ENCODE data around the gene RTKN. TPM values are rescaled to one million over a fixed set of nuclear protein-coding genes. Genes with fewer than 3 reads are reported as not detected.
A peak's percentile ranks its signal among the peaks of the same experiment; 100 is the strongest.
"Not testable (repeated sequence)": the region's sequence is repeated elsewhere in the genome, so short reads cannot be mapped to it uniquely, and the experiment has no call there.

The RTKN gene
- 13.5 and 17.5 TPM in 2 replicates for total RNA-seq (2014; rRNA removed; shearing (Covaris generic))
- 13.0 and 14.5 TPM in 2 replicates for polyA plus RNA-seq (2016; fragmentation: Nextera tagmentation; extraction: Ambion mirVana)

DNA sequence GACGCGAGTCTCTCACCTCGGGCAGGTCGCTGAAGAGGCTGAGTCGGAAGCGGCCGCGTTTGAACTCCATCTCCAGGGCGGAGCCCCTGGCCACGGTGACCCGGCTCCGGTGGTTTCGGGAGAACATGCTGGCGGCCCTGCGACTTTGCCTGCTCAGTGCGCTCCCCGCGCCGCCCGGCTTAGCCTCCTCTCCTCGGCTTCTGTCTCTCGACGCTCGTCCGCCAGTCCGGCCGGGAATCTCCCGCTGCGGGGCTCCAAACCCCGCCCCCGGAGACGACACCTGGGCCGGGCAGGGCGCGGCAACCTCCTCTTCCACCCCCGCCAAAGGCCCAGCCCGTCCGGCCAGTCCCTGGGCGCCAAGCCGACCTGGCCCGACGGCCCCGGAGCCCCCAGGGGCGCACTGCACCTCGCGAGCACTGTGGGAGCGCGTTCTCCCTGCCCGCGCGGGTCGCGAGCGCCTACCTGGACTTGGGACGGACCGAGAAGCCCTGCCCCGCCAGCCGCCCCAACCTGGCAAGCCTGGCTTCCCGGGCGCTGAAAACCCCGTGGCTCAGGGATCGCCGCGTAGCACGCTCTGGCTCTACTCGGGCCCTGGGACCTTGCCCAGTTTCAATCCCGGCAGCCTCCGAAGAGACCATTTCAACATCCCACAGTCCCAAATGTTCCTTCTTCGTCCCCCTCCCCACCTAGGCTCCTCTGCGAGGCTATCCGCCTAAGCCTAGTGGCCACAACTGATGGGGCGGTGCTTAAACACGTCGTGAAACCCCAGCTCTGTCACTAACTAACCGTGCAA, at the start of gene RTKN:
TSS of gene RTKN (minus strand) at position 248 of the 793 bp plus-strand sequence. CDS start at position 127, 121 bp downstream.
- Histone ChIP-seq H3K9me3 (ENCODE audit: low read depth) (no peaks in the 10 kb centered on the region), H2AFZ (peak within 1 kb of the TSS; percentile 86), H3K27ac (no peak within 1 kb of the TSS), H3K4me2 (ENCODE audit: unreplicated experiment) (peak within 1 kb of the TSS; percentile 93), H3K9ac (peak within 1 kb of the TSS; percentile 79), H4K20me1 (ENCODE audit: insufficient read depth) (no peaks in the 10 kb centered on the region), H3F3A (ENCODE audit: insufficient read depth) (0 out of 2 replicates have a peak, but pooled peaks cover 4% of the 10 kb centered on the region), H3K4me3 (peak within 1 kb of the TSS; percentile 79), H3K27me3 (replicated peaks; ENCODE audit: insufficient read depth) (no peaks in the 10 kb centered on the region), H3K4me1 (ENCODE audit: insufficient read depth) (peaks cover 4% of the 10 kb centered on the region; the same call in 1 of the 2 replicates), H3K79me2 (ENCODE audit: insufficient read depth) (peaks cover 29% of the 10 kb centered on the region), H3K9me2 (ENCODE audit: insufficient read depth) (no peaks in the 10 kb centered on the region), H3K36me3 (ENCODE audit: low read depth) (no peaks in the 10 kb centered on the region)
- WGBS, 2 experiments (ENCODE audit: low coverage in 1 of 2, low lambda C conversion rate in 2 of 2, missing lambda C conversion rate in 2 of 2), result 12 to 13% methylated on average over 64 to 68 of the region's 75 CpGs
- DNase-seq, result peak; percentile 41
- in situ Hi-C loops (cut with MboI), result no loop called here
- TF ChIP-seq EZH2phosphoT487 (IDR thresholded peaks at IDR 0.05; ENCODE audit: insufficient read depth, low read depth), result no peak
- peak; percentile 22 for TF ChIP-seq EZH2 (IDR thresholded peaks at IDR 0.05; ENCODE audit: insufficient read depth, poor library complexity, severe bottlenecking)

DNA sequence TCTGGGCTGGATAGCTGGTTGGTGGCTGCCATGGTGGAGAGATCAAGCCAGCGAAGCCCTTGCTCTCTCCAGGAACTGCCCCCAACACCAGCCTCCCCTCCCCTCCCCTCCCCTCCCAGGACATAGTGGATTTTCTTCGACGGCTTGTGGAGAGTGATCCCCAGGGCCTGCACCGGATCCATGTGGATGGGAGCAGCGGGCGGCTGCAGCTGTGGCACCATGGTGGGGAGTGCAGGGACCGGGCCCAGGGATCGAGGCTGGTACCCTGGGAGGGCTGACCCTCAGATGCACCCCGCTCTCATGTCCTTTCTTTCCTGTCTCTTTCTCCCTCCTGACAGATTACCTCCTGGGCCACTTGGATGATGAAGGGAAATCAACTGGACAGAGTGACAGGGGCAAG, 48.2 kb upstream of the RTKN start:
- Histone ChIP-seq H4K20me1 (ENCODE audit: insufficient read depth) (no peaks in the 10 kb centered on the region), H3K4me2 (ENCODE audit: unreplicated experiment) (no peak overlapping the region), H3K4me1 (ENCODE audit: insufficient read depth) (peaks cover 18% of the 10 kb centered on the region), H3K79me2 (ENCODE audit: insufficient read depth) (peaks cover 33% of the 10 kb centered on the region), H3K27ac (no peak overlapping the region), H3K4me3 (no peak overlapping the region), H3F3A (ENCODE audit: insufficient read depth) (peaks cover 19% of the 10 kb centered on the region), H3K9me3 (ENCODE audit: low read depth) (no peaks in the 10 kb centered on the region), H3K9ac (no peak overlapping the region), H3K36me3 (ENCODE audit: low read depth) (peaks cover 4% of the 10 kb centered on the region; the same call in 1 of the 2 replicates), H2AFZ (no peak overlapping the region), H3K27me3 (replicated peaks; ENCODE audit: insufficient read depth) (no peaks in the 10 kb centered on the region), H3K9me2 (ENCODE audit: insufficient read depth) (no peaks in the 10 kb centered on the region)
- in situ Hi-C loops (cut with MboI), result no loop called here
- TF ChIP-seq EZH2 (IDR thresholded peaks at IDR 0.05; ENCODE audit: insufficient read depth, poor library complexity, severe bottlenecking) (no peak), EZH2phosphoT487 (IDR thresholded peaks at IDR 0.05; ENCODE audit: insufficient read depth, low read depth) (no peak)
- 86 to 94% methylated on average over 7 to 9 of the region's 9 CpGs for WGBS, 2 experiments (ENCODE audit: low coverage in 1 of 2, low lambda C conversion rate in 2 of 2, missing lambda C conversion rate in 2 of 2)
- DNase-seq, result no peak

DNA sequence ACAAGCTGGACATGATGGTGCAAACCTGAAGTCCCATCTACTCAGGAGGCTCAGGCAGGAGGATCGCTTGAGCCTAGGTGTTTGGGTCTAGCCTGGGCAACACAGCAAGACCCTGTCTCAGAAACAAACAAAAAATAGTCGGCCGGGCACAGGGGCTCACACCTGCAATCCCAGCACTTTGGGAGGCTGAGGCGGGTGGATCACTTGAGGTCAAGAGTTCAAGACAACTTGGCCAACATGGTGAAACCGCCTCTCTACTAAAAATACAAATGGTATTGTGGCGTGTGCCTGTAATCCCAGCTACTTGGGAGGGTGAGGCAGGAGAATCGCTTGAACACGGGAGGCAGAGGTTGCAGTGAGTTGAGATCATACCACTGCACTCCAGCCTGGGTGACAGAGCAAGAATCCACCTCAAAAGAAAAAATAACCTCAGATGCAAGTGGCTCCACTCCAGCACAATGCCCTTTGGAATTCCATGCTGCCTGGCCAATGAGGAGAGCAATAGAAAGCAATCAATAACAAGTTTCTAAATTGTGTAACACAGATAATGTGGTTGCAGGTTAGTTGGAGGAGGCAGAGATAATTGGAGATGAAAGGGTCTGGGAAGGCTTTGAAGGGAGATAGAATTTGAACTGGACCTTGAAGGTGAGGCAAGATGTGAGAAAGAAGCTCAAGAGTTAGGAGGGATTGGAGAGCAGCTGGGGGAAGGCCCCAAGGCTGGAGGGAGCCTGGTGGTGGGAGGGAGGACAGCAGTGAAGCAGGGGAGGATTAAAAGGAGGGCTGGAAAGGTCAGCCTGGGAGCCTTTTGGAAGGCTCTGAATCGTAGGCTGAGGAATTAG, 47.1 kb upstream of the RTKN start:
- in situ Hi-C loops (cut with MboI), result no loop called here
- H3K4me3 ChIP-seq, result no peak overlapping the region
- H3K4me1 ChIP-seq (ENCODE audit: insufficient read depth), result peaks cover 22% of the 10 kb centered on the region
- H3F3A ChIP-seq (ENCODE audit: insufficient read depth), result peaks cover 19% of the 10 kb centered on the region
- peaks cover 44% of the 10 kb centered on the region for H3K79me2 ChIP-seq (ENCODE audit: insufficient read depth)
- H4K20me1 ChIP-seq (ENCODE audit: insufficient read depth), result no peaks in the 10 kb centered on the region
- WGBS, 2 experiments (ENCODE audit: low coverage in 1 of 2, low lambda C conversion rate in 2 of 2, missing lambda C conversion rate in 2 of 2), result 85 to 87% methylated on average over 9 of the region's 9 CpGs
- no peaks in the 10 kb centered on the region for H3K9me2 ChIP-seq (ENCODE audit: insufficient read depth)
- no peaks in the 10 kb centered on the region for H3K9me3 ChIP-seq (ENCODE audit: low read depth)
- TF ChIP-seq EZH2 (IDR thresholded peaks at IDR 0.05; ENCODE audit: insufficient read depth, poor library complexity, severe bottlenecking) (no peak), EZH2phosphoT487 (IDR thresholded peaks at IDR 0.05; ENCODE audit: insufficient read depth, low read depth) (no peak)
- H3K27me3 ChIP-seq (replicated peaks; ENCODE audit: insufficient read depth), result no peaks in the 10 kb centered on the region
- no peak overlapping the region for H2AFZ ChIP-seq
- DNase-seq, result no peak
- peak overlapping the region; percentile 48 for H3K27ac ChIP-seq
- peaks cover 4% of the 10 kb centered on the region; the same call in 1 of the 2 replicates for H3K36me3 ChIP-seq (ENCODE audit: low read depth)
- no peak overlapping the region for H3K9ac ChIP-seq
- H3K4me2 ChIP-seq (ENCODE audit: unreplicated experiment), result peak overlapping the region; percentile 55

GRCh38 chr2:74486141-74486540, 44.4 kb upstream of the RTKN start:
- H3K27me3 ChIP-seq (replicated peaks; ENCODE audit: insufficient read depth), result no peaks in the 10 kb centered on the region
- H3K4me2 ChIP-seq (ENCODE audit: unreplicated experiment), result no peak overlapping the region
- H2AFZ ChIP-seq, result no peak overlapping the region
- no peak overlapping the region for H3K27ac ChIP-seq
- H3K4me3 ChIP-seq, result no peak overlapping the region
- DNase-seq, result no peak
- peaks cover 19% of the 10 kb centered on the region for H3F3A ChIP-seq (ENCODE audit: insufficient read depth)
- TF ChIP-seq EZH2 (IDR thresholded peaks at IDR 0.05; ENCODE audit: insufficient read depth, poor library complexity, severe bottlenecking), result no peak
- no peak for TF ChIP-seq EZH2phosphoT487 (IDR thresholded peaks at IDR 0.05; ENCODE audit: insufficient read depth, low read depth)
- 87 to 94% methylated on average over 2 of the region's 2 CpGs for WGBS, 2 experiments (ENCODE audit: low coverage in 1 of 2, low lambda C conversion rate in 2 of 2, missing lambda C conversion rate in 2 of 2)
- H4K20me1 ChIP-seq (ENCODE audit: insufficient read depth), result no peaks in the 10 kb centered on the region
- no peaks in the 10 kb centered on the region for H3K9me3 ChIP-seq (ENCODE audit: low read depth)
- H3K79me2 ChIP-seq (ENCODE audit: insufficient read depth), result peaks cover 66% of the 10 kb centered on the region
- H3K9me2 ChIP-seq (ENCODE audit: insufficient read depth), result no peaks in the 10 kb centered on the region
- no peaks in the 10 kb centered on the region for H3K36me3 ChIP-seq (ENCODE audit: low read depth)
- H3K4me1 ChIP-seq (ENCODE audit: insufficient read depth), result peaks cover 32% of the 10 kb centered on the region
- in situ Hi-C loops (cut with MboI), result no loop called here
- no peak overlapping the region for H3K9ac ChIP-seq

DNA sequence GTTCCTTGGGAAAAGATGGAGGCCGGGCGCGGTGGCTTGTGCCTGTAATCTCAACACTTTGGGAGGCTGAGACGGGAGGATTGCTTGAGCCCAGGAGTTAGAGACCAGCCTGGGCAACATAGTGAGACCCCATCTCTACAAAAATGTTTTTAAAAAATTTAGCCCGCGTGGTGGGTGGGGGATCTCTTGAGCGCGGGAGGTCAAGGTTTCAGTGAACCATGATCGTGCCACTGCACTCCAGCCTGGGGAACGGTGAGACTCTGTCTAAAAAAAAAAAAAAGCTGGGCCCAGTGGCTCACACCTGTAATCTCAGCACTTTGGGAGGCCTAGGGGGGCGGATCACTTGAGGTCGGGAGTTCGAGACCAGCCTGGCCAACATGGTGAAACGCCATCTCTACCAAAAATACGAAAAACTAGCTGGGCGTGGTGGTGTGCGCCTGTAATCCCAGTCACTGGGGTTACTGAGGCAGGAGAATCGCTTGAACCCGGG, 42.0 kb upstream of the RTKN start:
- in situ Hi-C loops (cut with MboI); H3K27ac ChIP-seq; DNase-seq; H3K9me3 ChIP-seq (ENCODE audit: low read depth); H3K27me3 ChIP-seq (replicated peaks; ENCODE audit: insufficient read depth); H3K9me2 ChIP-seq (ENCODE audit: insufficient read depth); H4K20me1 ChIP-seq (ENCODE audit: insufficient read depth); H3K36me3 ChIP-seq (ENCODE audit: low read depth): not testable (repeated sequence)
- 54 to 58% methylated on average over 18 to 19 of the region's 19 CpGs for WGBS, 2 experiments (ENCODE audit: low coverage in 1 of 2, low lambda C conversion rate in 2 of 2, missing lambda C conversion rate in 2 of 2)
- Histone ChIP-seq H3K4me2 (ENCODE audit: unreplicated experiment) (peak overlapping the region; percentile 97), H3K4me3 (peak overlapping the region; percentile 99), H3K4me1 (ENCODE audit: insufficient read depth) (peaks cover 32% of the 10 kb centered on the region), H2AFZ (peak overlapping the region; percentile 96), H3F3A (ENCODE audit: insufficient read depth) (peaks cover 19% of the 10 kb centered on the region), H3K79me2 (ENCODE audit: insufficient read depth) (peaks cover 81% of the 10 kb centered on the region), H3K9ac (peak overlapping the region; percentile 85)
